ENCODE data around the gene ICE1.

ICE1 gene

DNA sequence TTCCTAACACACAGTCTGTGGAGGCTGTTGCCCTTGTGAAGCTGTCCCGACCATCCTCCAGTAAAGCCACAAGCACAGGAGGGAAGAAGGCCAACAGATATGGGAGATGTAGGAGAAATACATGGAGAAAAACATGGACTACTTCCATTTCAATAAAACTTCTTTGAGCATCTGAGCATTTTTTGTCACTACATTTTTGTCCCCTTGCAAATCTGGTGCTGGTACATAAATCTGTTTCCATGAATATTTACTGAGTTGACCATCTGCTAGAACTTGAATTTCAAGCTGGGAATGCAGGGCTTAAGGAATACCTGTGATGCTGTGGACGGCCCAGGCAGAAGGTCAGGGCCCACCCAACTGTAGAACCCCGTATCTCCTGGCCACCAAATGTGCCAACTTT, 43.9 kb upstream of the ICE1 start:
- H3K4me3 ChIP-seq (replicated peaks in 1 of 2; ENCODE audit: low read depth in 2 of 2, low read length in 2 of 2): no peak overlapping the region
- TF ChIP-seq, protein P1, sequence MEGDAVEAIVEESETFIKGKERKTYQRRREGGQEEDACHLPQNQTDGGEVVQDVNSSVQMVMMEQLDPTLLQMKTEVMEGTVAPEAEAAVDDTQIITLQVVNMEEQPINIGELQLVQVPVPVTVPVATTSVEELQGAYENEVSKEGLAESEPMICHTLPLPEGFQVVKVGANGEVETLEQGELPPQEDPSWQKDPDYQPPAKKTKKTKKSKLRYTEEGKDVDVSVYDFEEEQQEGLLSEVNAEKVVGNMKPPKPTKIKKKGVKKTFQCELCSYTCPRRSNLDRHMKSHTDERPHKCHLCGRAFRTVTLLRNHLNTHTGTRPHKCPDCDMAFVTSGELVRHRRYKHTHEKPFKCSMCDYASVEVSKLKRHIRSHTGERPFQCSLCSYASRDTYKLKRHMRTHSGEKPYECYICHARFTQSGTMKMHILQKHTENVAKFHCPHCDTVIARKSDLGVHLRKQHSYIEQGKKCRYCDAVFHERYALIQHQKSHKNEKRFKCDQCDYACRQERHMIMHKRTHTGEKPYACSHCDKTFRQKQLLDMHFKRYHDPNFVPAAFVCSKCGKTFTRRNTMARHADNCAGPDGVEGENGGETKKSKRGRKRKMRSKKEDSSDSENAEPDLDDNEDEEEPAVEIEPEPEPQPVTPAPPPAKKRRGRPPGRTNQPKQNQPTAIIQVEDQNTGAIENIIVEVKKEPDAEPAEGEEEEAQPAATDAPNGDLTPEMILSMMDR (IDR thresholded peaks at IDR 0.05; ENCODE audit: low read depth, low read length): no peak
- DNase-seq (ENCODE audit: low read depth in 2 of 2): no peak

GRCh38 chr5:5380298-5380697, 42.2 kb upstream of the ICE1 start:
- DNase-seq (ENCODE audit: low read depth in 2 of 2): no peak
- no peak overlapping the region for H3K4me3 ChIP-seq (replicated peaks in 1 of 2; ENCODE audit: low read depth in 2 of 2, low read length in 2 of 2)
- TF ChIP-seq, protein P1 (IDR thresholded peaks at IDR 0.05; ENCODE audit: low read depth, low read length): no peak

DNA sequence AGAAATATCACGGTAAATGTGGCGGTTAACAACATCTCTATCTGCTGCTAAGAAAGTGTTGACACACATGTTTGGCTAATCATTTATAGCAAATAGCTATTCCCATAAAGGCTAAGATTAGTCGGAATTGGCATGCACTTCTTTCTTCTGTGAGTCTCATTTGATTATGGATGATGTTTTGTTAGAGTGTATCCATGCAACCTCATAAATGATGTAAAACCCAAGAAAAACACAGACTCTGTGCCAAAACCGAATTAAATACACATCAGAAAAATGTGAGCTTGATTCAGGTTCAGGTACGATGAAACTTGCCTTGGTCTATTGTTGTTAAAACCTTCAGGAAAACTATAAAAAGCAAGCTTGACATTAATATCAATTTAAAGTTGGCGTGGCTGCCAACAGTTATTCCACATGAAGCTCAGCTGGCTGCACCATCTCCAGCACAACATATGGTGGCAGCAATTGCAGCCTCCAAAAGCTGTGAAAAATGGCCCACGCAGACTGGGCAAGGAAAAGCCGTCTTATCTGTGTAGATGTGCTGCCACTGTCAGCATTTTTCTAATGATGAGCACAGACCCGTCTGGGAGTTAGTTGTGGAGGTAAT, 41.1 kb upstream of the ICE1 start:
- TF ChIP-seq, protein P1 (IDR thresholded peaks at IDR 0.05; ENCODE audit: low read depth, low read length): no peak
- no peak overlapping the region for H3K4me3 ChIP-seq (replicated peaks in 1 of 2; ENCODE audit: low read depth in 2 of 2, low read length in 2 of 2)
- DNase-seq (ENCODE audit: low read depth in 2 of 2): no peak

DNA sequence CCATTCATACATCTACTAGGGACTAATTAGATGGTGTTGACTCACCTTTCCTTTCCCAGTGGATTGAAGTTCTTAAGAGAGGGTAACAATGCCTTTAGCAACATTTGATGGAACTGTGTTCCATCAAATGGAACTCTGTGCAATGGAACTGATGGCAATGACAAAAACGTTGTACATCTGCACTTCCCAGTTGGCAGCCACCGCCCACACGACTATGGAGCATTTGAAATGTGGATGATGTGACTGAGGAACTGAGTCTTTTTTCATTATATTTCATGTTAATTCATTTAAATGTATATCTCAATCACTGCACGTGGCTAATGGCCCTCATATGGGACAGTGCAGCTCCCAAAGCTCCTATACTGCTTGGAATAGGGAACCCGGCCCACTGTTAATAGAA, 39.0 kb upstream of the ICE1 start:
- DNase-seq (ENCODE audit: low read depth in 2 of 2): no peak
- TF ChIP-seq, protein P1 (IDR thresholded peaks at IDR 0.05; ENCODE audit: low read depth, low read length): no peak
- no peak overlapping the region for H3K4me3 ChIP-seq (replicated peaks in 1 of 2; ENCODE audit: low read depth in 2 of 2, low read length in 2 of 2)

GRCh38 chr5:5384660-5385330, 37.7 kb upstream of the ICE1 start:
- TF ChIP-seq, protein P1 (IDR thresholded peaks at IDR 0.05; ENCODE audit: low read depth, low read length): no peak
- no peak for DNase-seq (ENCODE audit: low read depth in 2 of 2)
- no peak overlapping the region for H3K4me3 ChIP-seq (replicated peaks in 1 of 2; ENCODE audit: low read depth in 2 of 2, low read length in 2 of 2)

DNA sequence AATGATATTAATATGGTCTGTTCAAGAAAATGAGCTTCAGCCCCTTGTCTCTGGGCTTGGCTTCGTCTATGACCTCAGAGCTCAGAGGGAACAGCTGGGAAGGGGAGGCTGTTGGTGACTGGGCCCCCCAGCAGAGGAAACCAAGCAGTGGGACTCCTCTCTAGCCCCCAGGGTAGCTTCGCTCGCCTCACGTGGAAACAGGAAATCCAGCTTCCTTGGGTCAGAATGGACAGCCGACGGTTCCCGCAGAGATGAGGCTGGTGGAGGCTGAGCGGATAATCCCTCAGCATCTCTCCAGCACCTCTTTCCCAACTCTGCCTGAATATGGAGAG, 37.2 kb upstream of the ICE1 start:
- TF ChIP-seq, protein P1 (IDR thresholded peaks at IDR 0.05; ENCODE audit: low read depth, low read length): no peak
- no peak overlapping the region for H3K4me3 ChIP-seq (replicated peaks in 1 of 2; ENCODE audit: low read depth in 2 of 2, low read length in 2 of 2)
- no peak for DNase-seq (ENCODE audit: low read depth in 2 of 2)

DNA sequence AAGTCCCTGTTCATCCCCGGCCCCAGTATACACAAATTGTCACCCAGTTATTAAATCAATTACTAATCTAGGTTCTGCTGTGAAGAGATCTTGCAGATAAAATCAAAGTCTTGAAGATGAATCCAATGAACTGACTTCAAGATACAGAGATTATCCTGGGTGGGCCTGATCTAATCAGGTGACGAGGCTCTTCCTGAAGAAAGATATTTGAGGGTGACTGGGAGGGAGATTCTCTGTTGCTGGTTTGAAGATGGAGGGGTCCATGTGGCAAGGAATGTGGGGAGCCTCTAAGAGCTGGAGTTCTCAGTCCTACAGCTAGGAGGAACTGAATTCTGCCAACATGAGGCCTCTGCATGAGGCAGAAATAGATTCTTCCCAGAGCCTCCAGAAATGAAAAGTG, 36.1 kb upstream of the ICE1 start:
- no peak for DNase-seq (ENCODE audit: low read depth in 2 of 2)
- TF ChIP-seq, protein P1 (IDR thresholded peaks at IDR 0.05; ENCODE audit: low read depth, low read length): no peak

More for the DNA sequence above, 36.1 kb upstream of the ICE1 start:
- H3K4me3 ChIP-seq (replicated peaks in 1 of 2; ENCODE audit: low read depth in 2 of 2, low read length in 2 of 2): no peak overlapping the region
